ENCODE measurements around the gene GNA15.

GNA15 gene

DNA sequence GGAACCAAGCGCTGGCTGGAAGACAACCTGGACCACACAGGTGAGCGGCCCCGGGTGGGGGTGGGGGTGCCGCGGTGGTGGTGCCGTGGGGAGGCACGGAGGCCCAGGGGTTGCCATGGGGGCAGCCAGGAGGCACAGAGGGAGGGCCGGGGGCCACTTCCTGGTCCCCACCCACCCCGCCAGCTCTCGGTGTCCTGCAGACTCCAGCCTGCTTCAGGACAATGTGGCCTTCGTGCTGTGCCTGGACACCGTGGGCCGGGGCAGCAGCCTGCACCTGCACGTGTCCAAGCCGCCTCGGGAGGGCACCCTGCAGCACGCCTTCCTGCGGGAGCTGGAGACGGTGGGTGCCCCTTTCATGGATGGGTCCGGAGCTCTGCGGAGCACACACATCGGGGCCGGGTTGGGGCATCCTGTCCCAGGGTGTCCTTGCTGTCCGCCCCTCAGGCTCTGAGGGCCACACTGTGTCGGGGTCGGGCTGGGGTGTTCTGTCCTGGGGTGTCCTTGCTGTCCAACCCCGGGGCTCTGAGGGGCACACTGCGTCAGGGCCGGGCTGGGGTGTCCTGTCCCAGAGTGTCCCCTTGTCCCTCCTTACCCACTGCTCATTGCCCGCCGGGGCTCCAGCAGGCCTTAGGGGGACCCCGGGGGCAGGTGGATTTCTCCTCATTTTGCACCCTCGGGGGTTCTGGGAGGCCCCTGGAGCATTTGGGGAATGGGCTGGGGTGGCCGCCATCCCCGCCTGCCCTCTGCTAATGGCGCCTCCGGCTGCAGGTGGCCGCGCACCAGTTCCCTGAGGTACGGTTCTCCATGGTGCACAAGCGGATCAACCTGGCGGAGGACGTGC, 68.2 kb downstream of the GNA15 start:
- Histone ChIP-seq H4K20me1 (ENCODE audit: insufficient read depth, low read length) (peaks cover 5% of the 10 kb centered on the region; the same call in 1 of the 2 replicates), H3K4me1 (ENCODE audit: insufficient read depth, low read length) (no peaks in the 10 kb centered on the region), H3K9ac (ENCODE audit: low read depth, low read length) (no peak overlapping the region), H3K27me3 (ENCODE audit: insufficient read depth, low read length, poor library complexity) (no peaks in the 10 kb centered on the region), H3K27ac (ENCODE audit: low read length) (no peak overlapping the region), H3K9me3 (ENCODE audit: insufficient read depth, low read length, severe bottlenecking) (no peaks in the 10 kb centered on the region), H3K79me2 (ENCODE audit: insufficient read depth, low read length) (no peaks in the 10 kb centered on the region), H2AFZ (ENCODE audit: low read depth, low read length) (no peak overlapping the region), H3K36me3 (ENCODE audit: insufficient read depth, low read length) (peaks cover 86% of the 10 kb centered on the region), H3K4me2 (ENCODE audit: insufficient read depth, low read length) (no peak overlapping the region), H3K4me3 (ENCODE audit: low read depth in 1 of 2, low read length in 2 of 2) (no peak overlapping the region)
- no peak for TF ChIP-seq EZH2 (IDR thresholded peaks at IDR 0.05; ENCODE audit: borderline replicate concordance, low read depth, low read length, severe bottlenecking)
- TF ChIP-seq, protein P1, sequence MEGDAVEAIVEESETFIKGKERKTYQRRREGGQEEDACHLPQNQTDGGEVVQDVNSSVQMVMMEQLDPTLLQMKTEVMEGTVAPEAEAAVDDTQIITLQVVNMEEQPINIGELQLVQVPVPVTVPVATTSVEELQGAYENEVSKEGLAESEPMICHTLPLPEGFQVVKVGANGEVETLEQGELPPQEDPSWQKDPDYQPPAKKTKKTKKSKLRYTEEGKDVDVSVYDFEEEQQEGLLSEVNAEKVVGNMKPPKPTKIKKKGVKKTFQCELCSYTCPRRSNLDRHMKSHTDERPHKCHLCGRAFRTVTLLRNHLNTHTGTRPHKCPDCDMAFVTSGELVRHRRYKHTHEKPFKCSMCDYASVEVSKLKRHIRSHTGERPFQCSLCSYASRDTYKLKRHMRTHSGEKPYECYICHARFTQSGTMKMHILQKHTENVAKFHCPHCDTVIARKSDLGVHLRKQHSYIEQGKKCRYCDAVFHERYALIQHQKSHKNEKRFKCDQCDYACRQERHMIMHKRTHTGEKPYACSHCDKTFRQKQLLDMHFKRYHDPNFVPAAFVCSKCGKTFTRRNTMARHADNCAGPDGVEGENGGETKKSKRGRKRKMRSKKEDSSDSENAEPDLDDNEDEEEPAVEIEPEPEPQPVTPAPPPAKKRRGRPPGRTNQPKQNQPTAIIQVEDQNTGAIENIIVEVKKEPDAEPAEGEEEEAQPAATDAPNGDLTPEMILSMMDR (IDR thresholded peaks at IDR 0.05; ENCODE audit: borderline replicate concordance, extremely low read depth, low read length, poor library complexity, severe bottlenecking): no peak
- no peak for DNase-seq
- no peak for ATAC-seq (ENCODE audit: insufficient read depth, low read depth)

DNA sequence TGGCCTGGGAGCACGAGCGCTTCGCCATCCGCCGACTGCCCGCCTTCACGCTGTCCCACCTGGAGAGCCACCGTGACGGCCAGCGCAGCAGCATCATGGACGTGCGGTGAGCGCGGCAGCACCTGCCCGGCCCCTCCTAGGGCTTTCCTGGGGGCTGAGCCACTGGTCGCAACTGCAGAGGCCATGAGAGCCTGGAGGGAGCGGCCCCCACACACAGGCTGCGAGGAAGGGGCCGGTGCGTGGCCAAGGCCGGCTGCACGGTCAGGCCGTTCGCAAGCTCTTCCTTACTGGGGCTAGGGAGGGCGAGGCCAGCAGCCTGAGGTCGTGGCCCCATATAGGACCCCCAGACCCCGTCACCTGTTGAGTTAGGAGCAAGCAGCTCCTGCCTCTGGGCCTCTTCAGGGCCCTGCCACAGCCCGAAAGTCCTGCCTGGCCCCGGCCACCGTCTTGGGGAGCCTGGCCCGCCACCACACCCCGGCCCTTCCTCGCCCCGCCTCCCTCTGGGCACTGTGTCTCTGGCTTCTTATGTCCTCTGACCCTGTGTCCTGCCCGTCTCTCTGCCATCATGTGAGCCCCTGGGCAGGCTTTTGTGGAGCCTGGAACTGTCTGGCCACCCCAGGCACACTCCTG, 68.9 kb downstream of the GNA15 start:
- H3K4me1 ChIP-seq (ENCODE audit: insufficient read depth, low read length): no peaks in the 10 kb centered on the region
- H3K79me2 ChIP-seq (ENCODE audit: insufficient read depth, low read length): no peaks in the 10 kb centered on the region
- no peak overlapping the region for H3K9ac ChIP-seq (ENCODE audit: low read depth, low read length)
- ATAC-seq (ENCODE audit: insufficient read depth, low read depth): no peak
- no peak overlapping the region for H2AFZ ChIP-seq (ENCODE audit: low read depth, low read length)
- H4K20me1 ChIP-seq (ENCODE audit: insufficient read depth, low read length): peaks cover 5% of the 10 kb centered on the region; the same call in 1 of the 2 replicates
- no peaks in the 10 kb centered on the region for H3K27me3 ChIP-seq (ENCODE audit: insufficient read depth, low read length, poor library complexity)
- no peak overlapping the region for H3K4me3 ChIP-seq (ENCODE audit: low read depth in 1 of 2, low read length in 2 of 2)
- peaks cover 85% of the 10 kb centered on the region for H3K36me3 ChIP-seq (ENCODE audit: insufficient read depth, low read length)
- TF ChIP-seq, protein P1 (IDR thresholded peaks at IDR 0.05; ENCODE audit: borderline replicate concordance, extremely low read depth, low read length, poor library complexity, severe bottlenecking): no peak
- no peak for TF ChIP-seq EZH2 (IDR thresholded peaks at IDR 0.05; ENCODE audit: borderline replicate concordance, low read depth, low read length, severe bottlenecking)
- H3K27ac ChIP-seq (ENCODE audit: low read length): no peak overlapping the region
- H3K4me2 ChIP-seq (ENCODE audit: insufficient read depth, low read length): no peak overlapping the region
- no peaks in the 10 kb centered on the region for H3K9me3 ChIP-seq (ENCODE audit: insufficient read depth, low read length, severe bottlenecking)
- DNase-seq: no peak

DNA sequence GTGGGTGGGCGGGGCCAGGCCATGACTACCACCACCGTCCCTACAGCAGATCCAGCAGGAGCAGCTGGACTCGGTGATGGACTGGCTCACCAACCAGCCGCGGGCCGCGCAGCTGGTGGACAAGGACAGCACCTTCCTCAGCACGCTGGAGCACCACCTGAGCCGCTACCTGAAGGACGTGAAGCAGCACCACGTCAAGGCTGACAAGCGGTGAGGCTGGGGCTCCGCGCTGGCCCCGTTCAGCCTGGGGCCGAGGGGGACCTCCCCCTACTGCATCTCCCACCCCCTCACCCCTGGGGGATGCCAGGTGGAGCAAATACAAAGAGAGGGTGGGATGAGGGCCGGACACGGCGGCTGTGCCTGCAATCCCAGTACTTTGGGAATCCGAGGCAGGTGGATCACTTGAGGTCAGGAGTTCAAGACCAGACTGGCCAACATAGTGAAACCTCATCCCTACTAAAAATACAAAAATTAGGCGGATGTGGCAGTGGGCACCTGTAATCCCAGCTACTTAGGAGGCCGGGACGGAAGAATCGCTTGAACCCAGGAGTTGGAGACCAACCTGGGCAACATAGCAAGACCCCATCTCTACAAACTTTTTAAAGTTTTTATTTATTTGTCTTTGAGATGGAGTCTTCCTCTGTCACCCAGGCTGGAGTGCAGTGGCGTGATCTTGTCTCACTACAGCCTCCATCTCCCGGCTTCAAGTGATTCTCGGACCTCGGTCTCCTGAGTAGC, 70.6 kb downstream of the GNA15 start:
- H3K4me3 ChIP-seq (ENCODE audit: low read depth in 1 of 2, low read length in 2 of 2): no peak overlapping the region
- peaks cover 72% of the 10 kb centered on the region for H3K36me3 ChIP-seq (ENCODE audit: insufficient read depth, low read length)
- no peak overlapping the region for H3K27ac ChIP-seq (ENCODE audit: low read length)
- H3K27me3 ChIP-seq (ENCODE audit: insufficient read depth, low read length, poor library complexity): no peaks in the 10 kb centered on the region
- H3K4me1 ChIP-seq (ENCODE audit: insufficient read depth, low read length): no peaks in the 10 kb centered on the region
- no peak for DNase-seq
- H3K9me3 ChIP-seq (ENCODE audit: insufficient read depth, low read length, severe bottlenecking): no peaks in the 10 kb centered on the region
- H3K4me2 ChIP-seq (ENCODE audit: insufficient read depth, low read length): no peak overlapping the region
- no peak overlapping the region for H3K9ac ChIP-seq (ENCODE audit: low read depth, low read length)
- peaks cover 5% of the 10 kb centered on the region; the same call in 1 of the 2 replicates for H4K20me1 ChIP-seq (ENCODE audit: insufficient read depth, low read length)
- ATAC-seq (ENCODE audit: insufficient read depth, low read depth): no peak
- H3K79me2 ChIP-seq (ENCODE audit: insufficient read depth, low read length): no peaks in the 10 kb centered on the region
- TF ChIP-seq, protein P1 (IDR thresholded peaks at IDR 0.05; ENCODE audit: borderline replicate concordance, extremely low read depth, low read length, poor library complexity, severe bottlenecking): no peak
- TF ChIP-seq EZH2 (IDR thresholded peaks at IDR 0.05; ENCODE audit: borderline replicate concordance, low read depth, low read length, severe bottlenecking): no peak
- H2AFZ ChIP-seq (ENCODE audit: low read depth, low read length): no peak overlapping the region
